ENCODE results near the gene GNAZ.

GNAZ gene

GRCh38 chr22:23147617-23148387 is 77.5 kb downstream of the GNAZ start:
- Histone ChIP-seq H3K27me3 (replicated peaks; ENCODE audit: control insufficient read depth, insufficient read depth, low read length) (no peaks in the 10 kb centered on the region), H3K4me3 (replicated peaks; ENCODE audit: low read depth, low read length) (no peak overlapping the region), H3K36me3 (ENCODE audit: control insufficient read depth, insufficient read depth, low read length) (no peaks in the 10 kb centered on the region)
- no peak for TF ChIP-seq CTCF (IDR thresholded peaks at IDR 0.05; ENCODE audit: insufficient read depth, low read length, poor library complexity, severe bottlenecking)
- DNase-seq (ENCODE audit: extremely low read depth, insufficient read length), result no peak

GRCh38 chr22:23149743-23150238 is 79.5 kb downstream of the GNAZ start:
- Histone ChIP-seq H3K27me3 (replicated peaks; ENCODE audit: control insufficient read depth, insufficient read depth, low read length) (no peaks in the 10 kb centered on the region), H3K4me3 (replicated peaks; ENCODE audit: low read depth, low read length) (no peak overlapping the region), H3K36me3 (ENCODE audit: control insufficient read depth, insufficient read depth, low read length) (no peaks in the 10 kb centered on the region; the same call in 1 of the 2 replicates)
- no peak for DNase-seq (ENCODE audit: extremely low read depth, insufficient read length)
- no peak for TF ChIP-seq CTCF (IDR thresholded peaks at IDR 0.05; ENCODE audit: insufficient read depth, low read length, poor library complexity, severe bottlenecking)

GRCh38 chr22:23150762-23151161 is 80.4 kb downstream of the GNAZ start:
- TF ChIP-seq CTCF (IDR thresholded peaks at IDR 0.05; ENCODE audit: insufficient read depth, low read length, poor library complexity, severe bottlenecking), result no peak
- no peak for DNase-seq (ENCODE audit: extremely low read depth, insufficient read length)
- Histone ChIP-seq H3K36me3 (ENCODE audit: control insufficient read depth, insufficient read depth, low read length) (no peaks in the 10 kb centered on the region; the same call in 1 of the 2 replicates), H3K27me3 (replicated peaks; ENCODE audit: control insufficient read depth, insufficient read depth, low read length) (no peaks in the 10 kb centered on the region), H3K4me3 (replicated peaks; ENCODE audit: low read depth, low read length) (no peak overlapping the region)

GRCh38 chr22:23151827-23152226 is 81.5 kb downstream of the GNAZ start:
- H3K36me3 ChIP-seq (ENCODE audit: control insufficient read depth, insufficient read depth, low read length), result no peaks in the 10 kb centered on the region; the same call in 1 of the 2 replicates
- no peak overlapping the region for H3K4me3 ChIP-seq (replicated peaks; ENCODE audit: low read depth, low read length)
- TF ChIP-seq CTCF (IDR thresholded peaks at IDR 0.05; ENCODE audit: insufficient read depth, low read length, poor library complexity, severe bottlenecking), result no peak
- H3K27me3 ChIP-seq (replicated peaks; ENCODE audit: control insufficient read depth, insufficient read depth, low read length), result no peaks in the 10 kb centered on the region
- no peak for DNase-seq (ENCODE audit: extremely low read depth, insufficient read length)

- DNase-seq (ENCODE audit: extremely low read depth, insufficient read length), result no peak
Measured at GRCh38 chr22:23152238-23153114, 82.2 kb downstream of the GNAZ start.

More at GRCh38 chr22:23152238-23153114, 82.2 kb downstream of the GNAZ start:
- no peak for TF ChIP-seq CTCF (IDR thresholded peaks at IDR 0.05; ENCODE audit: insufficient read depth, low read length, poor library complexity, severe bottlenecking)
- Histone ChIP-seq H3K4me3 (replicated peaks; ENCODE audit: low read depth, low read length) (peak overlapping the region; percentile 11), H3K27me3 (replicated peaks; ENCODE audit: control insufficient read depth, insufficient read depth, low read length) (no peaks in the 10 kb centered on the region), H3K36me3 (ENCODE audit: control insufficient read depth, insufficient read depth, low read length) (no peaks in the 10 kb centered on the region; the same call in 1 of the 2 replicates)
